HCT116 (cell line): ENCODE results near the gene CALCOCO1. TPM values are rescaled to one million over a fixed set of nuclear protein-coding genes. Genes with fewer than 3 reads are reported as not detected.

Source experiments
- ATAC-seq: fragments of 200-7000 bp; cut with Tn5 transposase; 2 replicates; pipeline ENCODE4 v1.9.1; 2020; ENCODE audit warnings: mild to moderate bottlenecking, moderate library complexity
- BruUV-seq: library from RNA; stranded (reverse); fragments of 400-500 nt; replicated peaks from 2 replicates; lab custom pipeline; 2021; lab: Mats Ljungman, UMichigan
- CTCF ChIA-PET: fragments of 300-600 bp; sonication (Branson Sonifier 250); formaldehyde crosslinking; loops from one replicate; lab custom pipeline; 2021; ENCODE audit warnings: antibody characterized with exemption; lab: Charles Lee
- POLR2A ChIA-PET: fragments of 300-600, 350-600 bp; sonication (Branson Sonifier 250); formaldehyde crosslinking; loops from one replicate; lab custom pipeline; 2021; ENCODE audit warnings: antibody characterized with exemption; lab: Charles Lee
- RAD21 ChIA-PET, 2 experiments: fragments of 300-600 bp; sonication (Branson Sonifier 250); formaldehyde crosslinking; loops; one replicate each; lab custom pipeline; 2023; ENCODE audit warnings: low total read pairs in 2 of 2; ENCODE audit not compliant: uncharacterized antibody in 2 of 2, unreplicated experiment in 2 of 2, low non-redundant PET in 1 of 2; lab: Charles Lee
- DNase-seq: peaks from one replicate; pipeline ENCODE4 v3.0.0-alpha.2; 2010; ENCODE audit warnings: low read depth, low spot score
- H2AFZ ChIP-seq: fragments of 200-600 bp; shearing (Covaris generic), sonication (generic); 2 replicates; pipeline ENCODE4 v1.6.1; 2017; ENCODE audit warnings: low read depth, mixed run types, mixed read lengths, antibody characterized with exemption, low read length; ENCODE audit not compliant: poor library complexity, severe bottlenecking
- H3K27ac ChIP-seq: 2 replicates; pipeline ENCODE4 v1.5.1; 2012; ENCODE audit warnings: low read depth, low read length
- H3K27me3 ChIP-seq: fragments of 200-600 bp; sonication (generic); 2 replicates; pipeline ENCODE4 v1.6.1; 2016; ENCODE audit warnings: mixed run types, low read length, mixed read lengths; ENCODE audit not compliant: insufficient read depth
- H3K36me3 ChIP-seq, 2 experiments: fragments of 200-500 bp in 1 of 2; fragments of 200-600 bp in 1 of 2; sonication (Bioruptor generic) in 1 of 2; sonication (generic) in 1 of 2; 2 replicates each; pipeline versions ENCODE4 v1.5.1 to v1.6.1; 2014 to 2016; ENCODE audit warnings: low read length in 2 of 2, inconsistent platforms in 1 of 2, mixed read lengths in 1 of 2, mixed run types in 1 of 2; ENCODE audit not compliant: insufficient read depth in 2 of 2, control insufficient read depth in 1 of 2
- H3K4me1 ChIP-seq, 2 experiments: fragments of 200-600 bp in 1 of 2; sonication (generic) in 1 of 2; 2 replicates each; pipeline versions ENCODE4 v1.5.1 to v1.6.1; 2012 to 2017; ENCODE audit warnings: low read length in 2 of 2, inconsistent platforms in 1 of 2, mild to moderate bottlenecking in 1 of 2, mixed read lengths in 1 of 2, mixed run types in 1 of 2, moderate library complexity in 1 of 2; ENCODE audit not compliant: insufficient read depth in 2 of 2, control insufficient read depth in 1 of 2
- H3K4me2 ChIP-seq: fragments of 200-600 bp; sonication (generic); 2 replicates; pipeline ENCODE4 v1.6.1; 2017; ENCODE audit warnings: mixed run types, low read length, mixed read lengths
- H3K4me3 ChIP-seq, 2 experiments: fragments of 200-600 bp in 1 of 2; sonication (generic) in 1 of 2; replicated peaks in 1 of 2; 2 replicates each; pipeline ENCODE4 v1.5.1; 2011 to 2016; ENCODE audit warnings: low read length in 2 of 2, control low read depth in 1 of 2, low read depth in 1 of 2, mild to moderate bottlenecking in 1 of 2, mixed read lengths in 1 of 2, mixed run types in 1 of 2
- H3K79me2 ChIP-seq: fragments of 200-600 bp; sonication (generic); 2 replicates; pipeline ENCODE4 v1.6.1; 2017; ENCODE audit warnings: mild to moderate bottlenecking, mixed run types, low read length, moderate library complexity, mixed read lengths; ENCODE audit not compliant: insufficient read depth
- H3K9ac ChIP-seq: fragments of 200-600 bp; sonication (generic); 2 replicates; pipeline ENCODE4 v1.6.1; 2016; ENCODE audit warnings: low read length, mixed read lengths
- H3K9me2 ChIP-seq: fragments of 200-600 bp; sonication (generic), shearing (Covaris generic); 2 replicates; pipeline ENCODE4 v1.6.1; 2017; ENCODE audit warnings: mixed run types, mild to moderate bottlenecking, moderate library complexity; ENCODE audit not compliant: insufficient read depth
- H3K9me3 ChIP-seq, 2 experiments: fragments of 200-500 bp in 1 of 2; fragments of 200-600 bp in 1 of 2; sonication (Bioruptor generic) in 1 of 2; sonication (generic) in 1 of 2; 2 replicates each; pipeline ENCODE4 v1.6.1; 2014 to 2017; ENCODE audit warnings: low read length in 2 of 2, mixed read lengths in 2 of 2, inconsistent platforms in 1 of 2, low read depth in 1 of 2, mild to moderate bottlenecking in 1 of 2, mixed run types in 1 of 2, moderate library complexity in 1 of 2; ENCODE audit not compliant: control insufficient read depth in 1 of 2, insufficient read depth in 1 of 2
- H4K20me1 ChIP-seq: fragments of 200-600 bp; sonication (generic), shearing (Covaris generic); 2 replicates; pipeline ENCODE4 v1.6.1; 2017; ENCODE audit warnings: mixed run types, mild to moderate bottlenecking, moderate library complexity; ENCODE audit not compliant: insufficient read depth
- ATF3 ChIP-seq: IDR thresholded peaks from 2 replicates; pipeline ENCODE4 v1.6.1; 2012
- CBX3 ChIP-seq: IDR thresholded peaks from 2 replicates; pipeline ENCODE4 v1.6.1; 2012; ENCODE audit warnings: low read depth
- CTCF ChIP-seq, 3 experiments: fragments of 200-600 bp in 1 of 3; sonication (generic) in 1 of 3; IDR thresholded peaks in 2 of 3; conservative IDR thresholded peaks in 1 of 3; 2 replicates each; pipeline ENCODE4 v1.5.1; 2012 to 2017; ENCODE audit warnings: low read depth in 2 of 3, low read length in 2 of 3, antibody characterized with exemption in 1 of 3, borderline replicate concordance in 1 of 3, control low read depth in 1 of 3, mild to moderate bottlenecking in 1 of 3, mixed read lengths in 1 of 3, mixed run types in 1 of 3, moderate library complexity in 1 of 3; ENCODE audit not compliant: insufficient read depth in 1 of 3
- EGR1 ChIP-seq: IDR thresholded peaks from 2 replicates; pipeline ENCODE4 v1.6.1; 2012; ENCODE audit warnings: low read depth
- EZH2 ChIP-seq: fragments of 200-600 bp; sonication (generic); IDR thresholded peaks from 2 replicates; pipeline ENCODE4 v1.6.1; 2017; ENCODE audit warnings: antibody characterized with exemption, mixed run types
- EZH2phosphoT487 ChIP-seq: fragments of 200-600 bp; IDR thresholded peaks from 2 replicates; pipeline ENCODE4 v1.6.1; 2018; ENCODE audit warnings: antibody characterized with exemption, borderline replicate concordance
- FOSL1 ChIP-seq: IDR thresholded peaks from 2 replicates; pipeline ENCODE4 v1.6.1; 2012; ENCODE audit warnings: low read depth
- POLR2A ChIP-seq: IDR thresholded peaks from 2 replicates; pipeline ENCODE4 v1.7.0; 2011; ENCODE audit warnings: borderline replicate concordance; ENCODE audit not compliant: insufficient read depth, insufficient read length; ENCODE audit errors: extremely low read depth
- POLR2AphosphoS5 ChIP-seq: IDR thresholded peaks from 2 replicates; pipeline ENCODE4 v1.6.1; 2011; ENCODE audit warnings: mild to moderate bottlenecking, low read depth, low read length, moderate library complexity
- RAD21 ChIP-seq: IDR thresholded peaks from 2 replicates; pipeline ENCODE4 v1.6.1; 2012; ENCODE audit warnings: low read depth, mild to moderate bottlenecking
- SIN3A ChIP-seq: IDR thresholded peaks from 2 replicates; pipeline ENCODE4 v1.6.1; 2012; ENCODE audit warnings: low read depth
- SP1 ChIP-seq: IDR thresholded peaks from 2 replicates; pipeline ENCODE4 v1.6.1; 2012; ENCODE audit warnings: low read depth
- SRF ChIP-seq: IDR thresholded peaks from 2 replicates; pipeline ENCODE4 v1.6.1; 2012; ENCODE audit warnings: low read depth
- YY1 ChIP-seq: IDR thresholded peaks from 2 replicates; pipeline ENCODE4 v1.6.1; 2011; ENCODE audit warnings: low read length, low read depth, moderate library complexity, mild to moderate bottlenecking; ENCODE audit not compliant: insufficient replicate concordance; ENCODE audit errors: extremely low read depth
- ZFX ChIP-seq: fragments of 450-650 bp; IDR thresholded peaks from 2 replicates; pipeline ENCODE4 v1.6.1; 2017
- ZNF274 ChIP-seq: fragments of 200-500 bp; sonication (Bioruptor generic); IDR thresholded peaks from 2 replicates; pipeline ENCODE4 v1.6.1; 2014; ENCODE audit warnings: mild to moderate bottlenecking, low read depth, low read length, inconsistent platforms
- intact Hi-C: fragments of 100-400 bp; cut with micrococcal nuclease; formaldehyde crosslinking; loops from 2 replicates; pipeline ENCODE4 v1.10.0; 2022
- total RNA-seq: library from RNA; stranded (reverse); gene quantifications from one replicate; pipeline ENCODE4 v1.2.1, GENCODE V29; 2021; ENCODE audit not compliant: unreplicated experiment
- TF ChIP-seq, protein P1 (sequence below): IDR thresholded peaks from 2 replicates; pipeline ENCODE4 v1.6.1; 2012; ENCODE audit warnings: low read depth
- TF ChIP-seq, protein P2 (sequence below): IDR thresholded peaks from 2 replicates; pipeline ENCODE4 v1.6.1; 2011; ENCODE audit warnings: mild to moderate bottlenecking, low read length, moderate library complexity; ENCODE audit not compliant: insufficient replicate concordance; ENCODE audit errors: extremely low read depth

CALCOCO1 gene
- total RNA-seq, 1 experiment from 2014 or later, result 42.6 TPM

- H3K79me2 ChIP-seq, result no peaks in the 10 kb centered on the region
- no TSS peak for BruUV-seq
- POLR2A ChIA-PET, result no interaction called here
- CTCF ChIA-PET, result interaction anchor here (1.7 kb wide), 1 partner anchor 33 kb away, joined by 6 read pairs; no protein-coding TSS in a partner anchor
- H3K27me3 ChIP-seq, result no peaks in the 10 kb centered on the region
- intact Hi-C loops, result no loop called here
- no peak overlapping the region for H3K4me3 ChIP-seq
- RAD21 ChIA-PET, result no interaction called here
- H2AFZ ChIP-seq, result no peak overlapping the region
- no peak overlapping the region for H3K9ac ChIP-seq
- no peaks in the 10 kb centered on the region for H3K9me2 ChIP-seq
- no peak for DNase-seq
- H3K27ac ChIP-seq, result no peak overlapping the region
- H3K4me2 ChIP-seq, result no peak overlapping the region
- no peaks in the 10 kb centered on the region for H4K20me1 ChIP-seq
- no peak for ATAC-seq
- H3K4me1 ChIP-seq, result no peaks in the 10 kb centered on the region
- H3K9me3 ChIP-seq, result no peaks in the 10 kb centered on the region
- no peaks in the 10 kb centered on the region for H3K36me3 ChIP-seq
- TF ChIP-seq, protein P1, sequence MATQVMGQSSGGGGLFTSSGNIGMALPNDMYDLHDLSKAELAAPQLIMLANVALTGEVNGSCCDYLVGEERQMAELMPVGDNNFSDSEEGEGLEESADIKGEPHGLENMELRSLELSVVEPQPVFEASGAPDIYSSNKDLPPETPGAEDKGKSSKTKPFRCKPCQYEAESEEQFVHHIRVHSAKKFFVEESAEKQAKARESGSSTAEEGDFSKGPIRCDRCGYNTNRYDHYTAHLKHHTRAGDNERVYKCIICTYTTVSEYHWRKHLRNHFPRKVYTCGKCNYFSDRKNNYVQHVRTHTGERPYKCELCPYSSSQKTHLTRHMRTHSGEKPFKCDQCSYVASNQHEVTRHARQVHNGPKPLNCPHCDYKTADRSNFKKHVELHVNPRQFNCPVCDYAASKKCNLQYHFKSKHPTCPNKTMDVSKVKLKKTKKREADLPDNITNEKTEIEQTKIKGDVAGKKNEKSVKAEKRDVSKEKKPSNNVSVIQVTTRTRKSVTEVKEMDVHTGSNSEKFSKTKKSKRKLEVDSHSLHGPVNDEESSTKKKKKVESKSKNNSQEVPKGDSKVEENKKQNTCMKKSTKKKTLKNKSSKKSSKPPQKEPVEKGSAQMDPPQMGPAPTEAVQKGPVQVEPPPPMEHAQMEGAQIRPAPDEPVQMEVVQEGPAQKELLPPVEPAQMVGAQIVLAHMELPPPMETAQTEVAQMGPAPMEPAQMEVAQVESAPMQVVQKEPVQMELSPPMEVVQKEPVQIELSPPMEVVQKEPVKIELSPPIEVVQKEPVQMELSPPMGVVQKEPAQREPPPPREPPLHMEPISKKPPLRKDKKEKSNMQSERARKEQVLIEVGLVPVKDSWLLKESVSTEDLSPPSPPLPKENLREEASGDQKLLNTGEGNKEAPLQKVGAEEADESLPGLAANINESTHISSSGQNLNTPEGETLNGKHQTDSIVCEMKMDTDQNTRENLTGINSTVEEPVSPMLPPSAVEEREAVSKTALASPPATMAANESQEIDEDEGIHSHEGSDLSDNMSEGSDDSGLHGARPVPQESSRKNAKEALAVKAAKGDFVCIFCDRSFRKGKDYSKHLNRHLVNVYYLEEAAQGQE, result no peak
- TF ChIP-seq EGR1 (no peak), CTCF (IDR thresholded peaks at IDR 0.05 in 2 of 3, conservative IDR thresholded peaks at IDR 0.05 in 1 of 3; ENCODE audit: borderline replicate concordance in 1 of 3, insufficient read depth in 1 of 3, low read depth in 2 of 3, low read length in 2 of 3) (no peak), POLR2A (no peak), POLR2AphosphoS5 (no peak), ZNF274 (no peak), EZH2phosphoT487 (no peak), RAD21 (no peak), EZH2 (no peak), SP1 (no peak), SRF (no peak), ATF3 (no peak), CBX3 (no peak), YY1 (no peak), FOSL1 (no peak), ZFX (no peak), SIN3A (no peak)
- TF ChIP-seq, protein P2, sequence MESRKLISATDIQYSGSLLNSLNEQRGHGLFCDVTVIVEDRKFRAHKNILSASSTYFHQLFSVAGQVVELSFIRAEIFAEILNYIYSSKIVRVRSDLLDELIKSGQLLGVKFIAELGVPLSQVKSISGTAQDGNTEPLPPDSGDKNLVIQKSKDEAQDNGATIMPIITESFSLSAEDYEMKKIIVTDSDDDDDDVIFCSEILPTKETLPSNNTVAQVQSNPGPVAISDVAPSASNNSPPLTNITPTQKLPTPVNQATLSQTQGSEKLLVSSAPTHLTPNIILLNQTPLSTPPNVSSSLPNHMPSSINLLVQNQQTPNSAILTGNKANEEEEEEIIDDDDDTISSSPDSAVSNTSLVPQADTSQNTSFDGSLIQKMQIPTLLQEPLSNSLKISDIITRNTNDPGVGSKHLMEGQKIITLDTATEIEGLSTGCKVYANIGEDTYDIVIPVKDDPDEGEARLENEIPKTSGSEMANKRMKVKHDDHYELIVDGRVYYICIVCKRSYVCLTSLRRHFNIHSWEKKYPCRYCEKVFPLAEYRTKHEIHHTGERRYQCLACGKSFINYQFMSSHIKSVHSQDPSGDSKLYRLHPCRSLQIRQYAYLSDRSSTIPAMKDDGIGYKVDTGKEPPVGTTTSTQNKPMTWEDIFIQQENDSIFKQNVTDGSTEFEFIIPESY, result no peak
Observed at GRCh38 chr12:53710091-53710490, 17.2 kb downstream of the CALCOCO1 start.
